Measurements from ENCODE around the gene EEF1AKMT1.

EEF1AKMT1 gene

DNA sequence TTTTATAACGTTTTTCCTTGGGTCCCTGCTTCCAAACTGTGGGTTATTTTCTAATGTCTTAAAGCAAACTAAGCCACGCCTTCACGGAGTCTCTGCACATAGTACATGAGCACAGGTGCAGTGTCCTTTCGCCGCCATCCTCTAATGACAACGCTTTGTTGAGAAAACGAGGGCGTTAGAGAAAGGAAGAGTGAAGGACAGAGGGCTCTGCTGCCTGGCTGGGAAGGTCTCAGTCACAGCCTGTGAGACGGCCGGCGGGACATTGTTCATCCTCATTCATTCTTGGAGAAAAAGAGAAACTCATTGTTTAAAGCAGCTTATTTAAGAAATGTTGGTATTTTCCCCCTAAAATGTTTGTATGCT is 60.8 kb downstream of the EEF1AKMT1 start:
- TF ChIP-seq, protein P1, sequence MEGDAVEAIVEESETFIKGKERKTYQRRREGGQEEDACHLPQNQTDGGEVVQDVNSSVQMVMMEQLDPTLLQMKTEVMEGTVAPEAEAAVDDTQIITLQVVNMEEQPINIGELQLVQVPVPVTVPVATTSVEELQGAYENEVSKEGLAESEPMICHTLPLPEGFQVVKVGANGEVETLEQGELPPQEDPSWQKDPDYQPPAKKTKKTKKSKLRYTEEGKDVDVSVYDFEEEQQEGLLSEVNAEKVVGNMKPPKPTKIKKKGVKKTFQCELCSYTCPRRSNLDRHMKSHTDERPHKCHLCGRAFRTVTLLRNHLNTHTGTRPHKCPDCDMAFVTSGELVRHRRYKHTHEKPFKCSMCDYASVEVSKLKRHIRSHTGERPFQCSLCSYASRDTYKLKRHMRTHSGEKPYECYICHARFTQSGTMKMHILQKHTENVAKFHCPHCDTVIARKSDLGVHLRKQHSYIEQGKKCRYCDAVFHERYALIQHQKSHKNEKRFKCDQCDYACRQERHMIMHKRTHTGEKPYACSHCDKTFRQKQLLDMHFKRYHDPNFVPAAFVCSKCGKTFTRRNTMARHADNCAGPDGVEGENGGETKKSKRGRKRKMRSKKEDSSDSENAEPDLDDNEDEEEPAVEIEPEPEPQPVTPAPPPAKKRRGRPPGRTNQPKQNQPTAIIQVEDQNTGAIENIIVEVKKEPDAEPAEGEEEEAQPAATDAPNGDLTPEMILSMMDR (IDR thresholded peaks at IDR 0.05; ENCODE audit: extremely low read depth, insufficient read depth, missing control alignments), result no peak
- in situ Hi-C loops (cut with MboI; ENCODE audit: low pct_unique_long_range_greater_than_20kb, low sequenced_read_pairs, unreplicated experiment), result no loop called here
- DNase-seq (ENCODE audit: low spot score), result peak; percentile 18

DNA sequence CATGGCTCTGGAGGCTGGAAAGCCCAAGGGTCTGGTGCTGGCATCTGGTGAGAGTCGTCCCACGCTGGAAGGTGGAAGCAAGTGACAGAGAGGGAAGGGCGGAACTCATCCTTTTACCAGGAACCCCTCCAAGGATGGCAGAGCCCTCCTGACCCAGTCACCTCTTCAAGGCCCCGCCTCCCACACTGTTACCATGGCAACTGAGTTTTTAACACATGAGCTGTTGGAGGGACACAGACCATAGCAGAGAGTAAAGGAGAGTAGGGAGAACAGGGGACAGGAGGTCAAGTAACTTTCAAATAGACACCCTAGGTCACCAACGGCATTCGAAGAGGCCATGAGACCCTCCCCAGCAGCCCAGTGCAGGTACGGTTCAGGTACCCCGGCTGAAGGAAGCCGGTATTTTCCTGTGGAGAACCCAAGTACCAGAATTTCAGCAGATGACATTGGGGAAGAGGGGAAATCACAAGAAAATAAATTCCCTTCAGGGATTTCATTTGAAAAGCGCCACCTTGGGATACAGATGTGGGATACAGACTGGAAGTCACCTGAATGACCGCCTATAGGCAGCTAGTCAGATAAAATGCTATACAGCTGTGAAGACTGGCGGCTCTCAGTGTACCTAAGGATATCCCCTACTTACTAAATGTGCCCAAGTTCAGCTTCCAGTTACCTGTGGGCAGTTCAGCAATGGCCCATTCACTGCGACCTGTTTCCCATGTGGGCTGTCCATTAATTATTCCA is 62.3 kb downstream of the EEF1AKMT1 start:
- TF ChIP-seq, protein P1 (IDR thresholded peaks at IDR 0.05; ENCODE audit: extremely low read depth, insufficient read depth, missing control alignments), result no peak
- in situ Hi-C loops (cut with MboI; ENCODE audit: low pct_unique_long_range_greater_than_20kb, low sequenced_read_pairs, unreplicated experiment), result no loop called here
- DNase-seq (ENCODE audit: low spot score), result peak; percentile 10

DNA sequence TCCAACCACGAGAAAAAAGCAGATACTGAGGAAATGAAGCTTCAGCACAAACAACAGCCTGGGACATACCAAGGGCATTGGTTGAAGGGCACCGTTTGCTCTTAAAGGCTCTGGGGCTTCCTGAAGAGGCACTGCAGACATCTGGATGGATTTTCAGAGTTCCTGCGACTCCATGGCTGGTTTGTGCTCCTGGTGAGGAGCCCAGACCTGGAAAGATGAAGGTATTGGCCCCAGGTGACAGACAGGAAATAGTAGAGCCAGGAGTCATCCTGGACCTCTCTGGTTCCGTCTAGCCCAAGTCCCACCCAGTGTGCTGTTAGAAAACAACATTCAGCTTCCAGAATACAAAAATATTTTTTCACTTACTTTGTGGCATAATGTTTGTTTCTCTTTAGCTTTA is 64.0 kb downstream of the EEF1AKMT1 start:
- DNase-seq (ENCODE audit: low spot score), result no peak
- TF ChIP-seq, protein P1 (IDR thresholded peaks at IDR 0.05; ENCODE audit: extremely low read depth, insufficient read depth, missing control alignments), result no peak
- in situ Hi-C loops (cut with MboI; ENCODE audit: low pct_unique_long_range_greater_than_20kb, low sequenced_read_pairs, unreplicated experiment), result loop anchor here (10.0 kb wide), 1 partner anchor 205 kb away; no protein-coding TSS in a partner anchor

DNA sequence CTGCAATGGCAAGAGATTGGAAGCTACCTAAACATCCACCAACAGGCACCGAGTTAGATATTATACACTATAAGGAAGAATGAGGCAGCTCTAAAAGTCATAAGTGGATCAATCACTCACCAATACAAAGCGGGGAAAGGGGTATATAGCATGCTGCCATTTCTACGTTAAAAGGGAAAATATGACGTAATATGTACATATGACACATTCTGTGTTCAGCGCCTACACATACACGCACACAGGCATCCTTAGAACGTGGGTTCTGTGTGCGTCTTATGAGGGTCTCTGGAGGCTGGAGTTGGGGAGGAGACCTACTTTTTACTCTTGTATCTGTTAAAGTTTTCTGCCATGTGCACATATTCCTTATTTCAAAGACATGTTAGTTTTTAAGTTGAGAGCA is 64.4 kb downstream of the EEF1AKMT1 start:
- DNase-seq (ENCODE audit: low spot score), result no peak
- in situ Hi-C loops (cut with MboI; ENCODE audit: low pct_unique_long_range_greater_than_20kb, low sequenced_read_pairs, unreplicated experiment), result loop anchor here (10.0 kb wide), 1 partner anchor 205 kb away; no protein-coding TSS in a partner anchor
- TF ChIP-seq, protein P1 (IDR thresholded peaks at IDR 0.05; ENCODE audit: extremely low read depth, insufficient read depth, missing control alignments), result no peak

DNA sequence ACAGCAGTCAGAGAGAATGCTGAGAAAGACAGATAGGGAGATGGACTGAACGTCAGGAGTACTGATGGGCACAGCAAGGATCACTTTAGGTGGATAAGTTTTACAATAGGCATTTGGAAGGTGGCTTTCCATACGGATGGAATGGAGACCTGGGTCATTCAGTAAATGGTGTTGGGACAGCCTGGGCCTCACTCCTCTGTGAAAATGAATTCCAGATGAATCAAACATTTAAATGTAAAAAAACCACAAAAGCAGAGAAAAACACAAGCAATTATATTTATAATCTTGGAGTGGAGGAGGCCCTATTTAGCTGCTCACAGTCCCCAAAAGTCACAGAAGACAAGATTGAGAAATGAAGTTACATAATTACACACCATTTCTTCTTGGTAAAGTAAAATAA is 65.5 kb downstream of the EEF1AKMT1 start:
- no peak for DNase-seq (ENCODE audit: low spot score)
- TF ChIP-seq, protein P1 (IDR thresholded peaks at IDR 0.05; ENCODE audit: extremely low read depth, insufficient read depth, missing control alignments), result no peak
- in situ Hi-C loops (cut with MboI; ENCODE audit: low pct_unique_long_range_greater_than_20kb, low sequenced_read_pairs, unreplicated experiment), result loop anchor here (10.0 kb wide), 1 partner anchor 203 kb away; no protein-coding TSS in a partner anchor

DNA sequence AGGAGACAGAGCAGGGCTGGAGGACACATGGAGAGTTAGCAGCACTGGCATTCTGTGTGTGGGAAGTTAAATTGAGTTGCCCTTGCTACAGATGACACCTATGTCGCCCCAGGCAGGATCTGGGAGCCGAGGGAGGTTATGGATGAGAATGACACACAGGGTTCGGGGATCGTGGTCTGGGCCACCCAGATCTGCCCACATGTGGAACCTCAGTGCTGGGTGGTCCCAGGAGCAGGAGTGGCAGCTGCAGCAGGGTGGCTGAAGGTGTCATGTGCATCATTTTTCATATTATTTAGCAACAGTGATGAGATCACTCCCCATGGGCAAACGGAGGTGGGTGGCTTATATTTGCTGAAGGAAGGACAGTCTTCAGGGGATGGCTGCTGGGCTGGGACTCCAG is 67.1 kb downstream of the EEF1AKMT1 start:
- TF ChIP-seq, protein P1 (IDR thresholded peaks at IDR 0.05; ENCODE audit: extremely low read depth, insufficient read depth, missing control alignments), result no peak
- no peak for DNase-seq (ENCODE audit: low spot score)
- in situ Hi-C loops (cut with MboI; ENCODE audit: low pct_unique_long_range_greater_than_20kb, low sequenced_read_pairs, unreplicated experiment), result loop anchor here (10.0 kb wide), 1 partner anchor 202 kb away; no protein-coding TSS in a partner anchor

Data from GM13977 (cell line).